Measurements from ENCODE around the gene KRTAP22-1.

The KRTAP22-1 gene

DNA sequence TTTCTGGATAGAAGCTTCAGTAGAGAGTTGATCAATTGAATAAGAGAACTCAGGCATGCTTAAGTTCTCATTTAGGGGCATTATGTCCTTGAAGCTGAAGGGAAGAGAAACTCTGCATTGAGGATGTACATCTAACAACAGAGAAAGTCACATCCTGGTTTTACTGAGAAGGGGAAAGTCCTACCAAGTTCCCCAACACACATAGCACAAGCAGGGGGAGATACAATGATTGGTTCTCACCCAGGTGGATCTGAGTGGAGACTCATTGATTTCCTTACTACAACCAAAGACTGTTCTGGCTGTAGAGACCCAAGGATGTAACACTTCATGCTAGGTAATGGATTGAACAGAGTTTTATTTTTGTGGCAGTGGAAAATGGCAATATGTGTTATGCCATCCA lies 14.3 kb downstream of the KRTAP22-1 start:
- Histone ChIP-seq H3K4me1 (no peaks in the 10 kb centered on the region; the same call in 1 of the 2 replicates), H3K4me3 (ENCODE audit: low read depth, low read length) (no peak overlapping the region), H3K27me3 (no peaks in the 10 kb centered on the region), H3K9me3 (no peaks in the 10 kb centered on the region), H3K36me3 (no peaks in the 10 kb centered on the region)
- TF ChIP-seq, protein P1, sequence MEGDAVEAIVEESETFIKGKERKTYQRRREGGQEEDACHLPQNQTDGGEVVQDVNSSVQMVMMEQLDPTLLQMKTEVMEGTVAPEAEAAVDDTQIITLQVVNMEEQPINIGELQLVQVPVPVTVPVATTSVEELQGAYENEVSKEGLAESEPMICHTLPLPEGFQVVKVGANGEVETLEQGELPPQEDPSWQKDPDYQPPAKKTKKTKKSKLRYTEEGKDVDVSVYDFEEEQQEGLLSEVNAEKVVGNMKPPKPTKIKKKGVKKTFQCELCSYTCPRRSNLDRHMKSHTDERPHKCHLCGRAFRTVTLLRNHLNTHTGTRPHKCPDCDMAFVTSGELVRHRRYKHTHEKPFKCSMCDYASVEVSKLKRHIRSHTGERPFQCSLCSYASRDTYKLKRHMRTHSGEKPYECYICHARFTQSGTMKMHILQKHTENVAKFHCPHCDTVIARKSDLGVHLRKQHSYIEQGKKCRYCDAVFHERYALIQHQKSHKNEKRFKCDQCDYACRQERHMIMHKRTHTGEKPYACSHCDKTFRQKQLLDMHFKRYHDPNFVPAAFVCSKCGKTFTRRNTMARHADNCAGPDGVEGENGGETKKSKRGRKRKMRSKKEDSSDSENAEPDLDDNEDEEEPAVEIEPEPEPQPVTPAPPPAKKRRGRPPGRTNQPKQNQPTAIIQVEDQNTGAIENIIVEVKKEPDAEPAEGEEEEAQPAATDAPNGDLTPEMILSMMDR (IDR thresholded peaks at IDR 0.05; ENCODE audit: low read depth, low read length) = no peak
- no peak for DNase-seq

- Histone ChIP-seq H3K4me3 (ENCODE audit: low read depth, low read length) (no peak within 1 kb of the TSS), H3K9me3 (no peaks in the 10 kb centered on the region), H3K4me1 (no peaks in the 10 kb centered on the region; the same call in 1 of the 2 replicates), H3K27me3 (no peaks in the 10 kb centered on the region), H3K36me3 (no peaks in the 10 kb centered on the region)
- DNase-seq = no peak
- TF ChIP-seq, protein P1 (IDR thresholded peaks at IDR 0.05; ENCODE audit: low read depth, low read length) = no peak
Observed at GRCh38 chr21:30616125-30616524, 15.2 kb downstream of the KRTAP22-1 start, which contains the start of gene KRTAP20-1. Gene KRTAP20-1 (plus strand): TSS chr21:30616425. CDS start chr21:30616455, 30 bp downstream.

DNA sequence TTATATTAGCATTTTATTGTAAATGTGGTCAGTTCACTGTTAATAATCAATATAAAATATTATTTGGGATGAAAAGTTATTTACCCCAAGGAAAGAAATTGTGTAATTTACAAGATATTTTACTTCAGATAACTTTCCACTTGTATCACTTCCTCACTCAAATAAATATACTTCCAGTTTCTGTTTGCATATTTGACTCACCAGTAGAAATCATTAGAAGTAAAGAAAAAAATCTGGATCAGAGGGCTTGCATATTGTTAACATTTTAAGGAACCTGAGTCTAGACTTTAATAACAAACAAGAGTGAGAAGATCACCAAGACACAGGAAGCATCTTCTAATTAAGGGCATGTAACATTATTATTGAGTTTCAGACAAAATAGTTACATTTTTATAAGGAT lies 19.2 kb downstream of the KRTAP22-1 start:
- no peaks in the 10 kb centered on the region for H3K9me3 ChIP-seq
- no peaks in the 10 kb centered on the region for H3K27me3 ChIP-seq
- no peaks in the 10 kb centered on the region for H3K4me1 ChIP-seq
- no peak overlapping the region for H3K4me3 ChIP-seq (ENCODE audit: low read depth, low read length)
- DNase-seq = no peak
- TF ChIP-seq, protein P1 (IDR thresholded peaks at IDR 0.05; ENCODE audit: low read depth, low read length) = no peak
- no peaks in the 10 kb centered on the region for H3K36me3 ChIP-seq

- Histone ChIP-seq H3K4me3 (ENCODE audit: low read depth, low read length) (no peak within 1 kb of the TSS), H3K4me1 (no peaks in the 10 kb centered on the region), H3K36me3 (no peaks in the 10 kb centered on the region), H3K27me3 (no peaks in the 10 kb centered on the region), H3K9me3 (no peaks in the 10 kb centered on the region)
- DNase-seq = no peak
- TF ChIP-seq, protein P1 (IDR thresholded peaks at IDR 0.05; ENCODE audit: low read depth, low read length) = no peak
Observed at GRCh38 chr21:30620522-30620921, 19.6 kb downstream of the KRTAP22-1 start, which contains the start of gene KRTAP20-4. Gene KRTAP20-4 (plus strand): TSS chr21:30620627.

GRCh38 chr21:30623362-30623761 lies 22.5 kb downstream of the KRTAP22-1 start:
- no peaks in the 10 kb centered on the region for H3K36me3 ChIP-seq

More at GRCh38 chr21:30623362-30623761, 22.5 kb downstream of the KRTAP22-1 start:
- no peaks in the 10 kb centered on the region for H3K27me3 ChIP-seq
- no peak for DNase-seq
- H3K4me3 ChIP-seq (ENCODE audit: low read depth, low read length) = no peak overlapping the region
- no peaks in the 10 kb centered on the region for H3K9me3 ChIP-seq
- H3K4me1 ChIP-seq = no peaks in the 10 kb centered on the region
- TF ChIP-seq, protein P1 (IDR thresholded peaks at IDR 0.05; ENCODE audit: low read depth, low read length) = no peak
